ENCODE measurements around the gene ITPR1.

ITPR1 gene

GRCh38 chr3:4665197-4665596 is 172.0 kb downstream of the ITPR1 start:
- no peak for FAIRE-seq

GRCh38 chr3:4666071-4666470 is 172.9 kb downstream of the ITPR1 start:
- no peak for DNase-seq (ENCODE audit: extremely low spot score, insufficient read length, low read depth)
- FAIRE-seq: no peak

More at GRCh38 chr3:4665197-4665596, 172.0 kb downstream of the ITPR1 start:
- no peak for DNase-seq (ENCODE audit: extremely low spot score, insufficient read length, low read depth)

GRCh38 chr3:4670352-4670751 is 177.2 kb downstream of the ITPR1 start:
- DNase-seq (ENCODE audit: extremely low spot score, insufficient read length, low read depth) (no peak), FAIRE-seq (no peak)

GRCh38 chr3:4672725-4673275 is 179.7 kb downstream of the ITPR1 start:
- no peak for FAIRE-seq
- DNase-seq (ENCODE audit: extremely low spot score, insufficient read length, low read depth): no peak

GRCh38 chr3:4674216-4674615 is 181.1 kb downstream of the ITPR1 start:
- FAIRE-seq (no peak), DNase-seq (ENCODE audit: extremely low spot score, insufficient read length, low read depth) (no peak)

GRCh38 chr3:4675704-4676103 is 182.6 kb downstream of the ITPR1 start:
- DNase-seq (ENCODE audit: extremely low spot score, insufficient read length, low read depth) (no peak), FAIRE-seq (no peak)

- FAIRE-seq (no peak), DNase-seq (ENCODE audit: extremely low spot score, insufficient read length, low read depth) (no peak)
Measured at GRCh38 chr3:4678320-4678719, 185.2 kb downstream of the ITPR1 start.

GRCh38 chr3:4680227-4680691 is 187.1 kb downstream of the ITPR1 start:
- DNase-seq (ENCODE audit: extremely low spot score, insufficient read length, low read depth): no peak
- no peak for FAIRE-seq

GRCh38 chr3:4680871-4681300 is 187.7 kb downstream of the ITPR1 start:
- no peak for FAIRE-seq
- DNase-seq (ENCODE audit: extremely low spot score, insufficient read length, low read depth): no peak

GRCh38 chr3:4681301-4681700 is 188.2 kb downstream of the ITPR1 start:
- DNase-seq (ENCODE audit: extremely low spot score, insufficient read length, low read depth) (no peak), FAIRE-seq (no peak)

GRCh38 chr3:4684117-4684516 is 191.0 kb downstream of the ITPR1 start:
- no peak for DNase-seq (ENCODE audit: extremely low spot score, insufficient read length, low read depth)
- FAIRE-seq: no peak

GRCh38 chr3:4684976-4685375 is 191.8 kb downstream of the ITPR1 start:
- no peak for FAIRE-seq
- DNase-seq (ENCODE audit: extremely low spot score, insufficient read length, low read depth): no peak

- no peak for DNase-seq (ENCODE audit: extremely low spot score, insufficient read length, low read depth)
- no peak for FAIRE-seq
Measured at GRCh38 chr3:4685673-4686345, 192.7 kb downstream of the ITPR1 start.

- no peak for FAIRE-seq
- no peak for DNase-seq (ENCODE audit: extremely low spot score, insufficient read length, low read depth)
Measured at GRCh38 chr3:4686619-4687018, 193.5 kb downstream of the ITPR1 start.

GRCh38 chr3:4687167-4687566 is 194.0 kb downstream of the ITPR1 start:
- FAIRE-seq: no peak

GRCh38 chr3:4687596-4687995 is 194.4 kb downstream of the ITPR1 start:
- FAIRE-seq (no peak), DNase-seq (ENCODE audit: extremely low spot score, insufficient read length, low read depth) (no peak)

More at GRCh38 chr3:4687167-4687566, 194.0 kb downstream of the ITPR1 start:
- DNase-seq (ENCODE audit: extremely low spot score, insufficient read length, low read depth): no peak

- FAIRE-seq (no peak), DNase-seq (ENCODE audit: extremely low spot score, insufficient read length, low read depth) (no peak)
Measured at GRCh38 chr3:4688411-4688810, 195.3 kb downstream of the ITPR1 start.

- DNase-seq (ENCODE audit: extremely low spot score, insufficient read length, low read depth): no peak
- FAIRE-seq: no peak
Measured at GRCh38 chr3:4689021-4689420, 195.9 kb downstream of the ITPR1 start.

GRCh38 chr3:4690277-4690676 is 197.1 kb downstream of the ITPR1 start:
- FAIRE-seq: no peak
- DNase-seq (ENCODE audit: extremely low spot score, insufficient read length, low read depth): no peak

GRCh38 chr3:4693620-4694019 is 200.5 kb downstream of the ITPR1 start:
- no peak for DNase-seq (ENCODE audit: extremely low spot score, insufficient read length, low read depth)
- FAIRE-seq: no peak

GRCh38 chr3:4695846-4696245 is 202.7 kb downstream of the ITPR1 start:
- DNase-seq (ENCODE audit: extremely low spot score, insufficient read length, low read depth) (no peak), FAIRE-seq (no peak)

- DNase-seq (ENCODE audit: extremely low spot score, insufficient read length, low read depth) (no peak), FAIRE-seq (no peak)
Measured at GRCh38 chr3:4696266-4696665, 203.1 kb downstream of the ITPR1 start.
